HepG2 (cell line): Measurements from ENCODE around the gene KCNQ1OT1. TPM values are rescaled to one million over a fixed set of nuclear protein-coding genes. Genes with fewer than 3 reads are reported as not detected.

Experiments
- ATAC-seq: fragments of 200-7000 bp; cut with Tn5 transposase; 3 replicates; pipeline ENCODE4 v1.9.1; 2020; ENCODE audit warnings: mild to moderate bottlenecking, moderate library complexity
- BruUV-seq: library from RNA; stranded (reverse); fragments of 400-500 nt; replicated peaks from 2 replicates; lab custom pipeline; 2021; lab: Mats Ljungman, UMichigan
- CTCF ChIA-PET: fragments of 300-600 bp; formaldehyde crosslinking; extraction: SDS; loops from one replicate; lab custom pipeline; 2021; ENCODE audit warnings: low total read pairs, inconsistent platforms, low intra/inter-chr PET ratio; lab: Yijun Ruan, JAX
- POLR2A ChIA-PET: fragments of 350-600 bp; sonication (Branson Sonifier 250); formaldehyde crosslinking; loops from one replicate; lab custom pipeline; 2020; ENCODE audit warnings: antibody characterized with exemption, inconsistent platforms; lab: Yijun Ruan, JAX
- DNase-seq: peaks from one replicate; pipeline ENCODE4 v3.0.0-alpha.2; 2015; ENCODE audit warnings: low spot score
- FAIRE-seq: peaks from 3 replicates; lab custom pipeline; 2011; peaks lifted over from hg19 to GRCh38; lab: Jason Lieb, UNC
- H2AFZ ChIP-seq: one replicate; pipeline ENCODE4 v1.6.1; 2011; ENCODE audit warnings: low read length, inconsistent platforms
- H3K27ac ChIP-seq: fragments of 300-600 bp; 3 replicates; pipeline ENCODE4 v1.8.0; 2011; ENCODE audit warnings: mixed run types, mild to moderate bottlenecking, mixed read lengths, low read length, inconsistent platforms; ENCODE audit not compliant: insufficient read depth; ENCODE audit errors: extremely low read length
- H3K27me3 ChIP-seq, 2 experiments: fragments of 200-600 bp in 1 of 2; 2 replicates in 1 of 2; 3 replicates in 1 of 2; pipeline versions ENCODE4 v1.6.0 to v1.8.0; 2011; ENCODE audit warnings: low read length in 2 of 2, mild to moderate bottlenecking in 2 of 2, moderate library complexity in 2 of 2, inconsistent platforms in 1 of 2; ENCODE audit not compliant: insufficient read depth in 2 of 2, control insufficient read depth in 1 of 2
- H3K36me3 ChIP-seq, 2 experiments: fragments of 200-600 bp in 1 of 2; replicated peaks in 1 of 2; 2 replicates in 1 of 2; 3 replicates in 1 of 2; pipeline versions ENCODE4 v1.5.1 to v1.8.0; 2011; ENCODE audit warnings: low read length in 2 of 2, inconsistent platforms in 1 of 2; ENCODE audit not compliant: insufficient read depth in 2 of 2, control insufficient read depth in 1 of 2
- H3K4me1 ChIP-seq: 2 replicates; pipeline ENCODE4 v1.5.1; 2012; ENCODE audit warnings: low read length, inconsistent platforms; ENCODE audit not compliant: insufficient read depth
- H3K4me2 ChIP-seq: 2 replicates; pipeline ENCODE4 v1.6.0; 2011; ENCODE audit warnings: low read depth, low read length, inconsistent platforms
- H3K4me3 ChIP-seq, 3 experiments: fragments of 200-600 bp in 1 of 3; sonication (generic), shearing (Covaris generic) in 1 of 3; replicated peaks in 1 of 3; 2 replicates each; pipeline ENCODE4 v1.5.1; 2011 to 2016; ENCODE audit warnings: low read length in 3 of 3, inconsistent platforms in 2 of 3, low read depth in 2 of 3, mild to moderate bottlenecking in 2 of 3, control low read depth in 1 of 3, mixed read lengths in 1 of 3; ENCODE audit not compliant: insufficient read depth in 1 of 3
- H3K79me2 ChIP-seq: one replicate; pipeline ENCODE4 v1.6.1; 2011; ENCODE audit warnings: low read length, inconsistent platforms; ENCODE audit not compliant: insufficient read depth
- H3K9ac ChIP-seq: 2 replicates; pipeline ENCODE4 v1.6.0; 2011; ENCODE audit warnings: mild to moderate bottlenecking, low read depth, low read length, inconsistent platforms; ENCODE audit not compliant: insufficient read depth
- H3K9me3 ChIP-seq: 2 replicates; pipeline ENCODE4 v1.5.1; 2012; ENCODE audit warnings: mild to moderate bottlenecking, low read length
- H4K20me1 ChIP-seq: 2 replicates; pipeline ENCODE4 v1.6.0; 2011; ENCODE audit warnings: inconsistent platforms, mild to moderate bottlenecking, low read length, moderate library complexity; ENCODE audit not compliant: insufficient read depth
- FOXP1 ChIP-seq, 2 experiments: fragments of 450-650 bp in 1 of 2; IDR thresholded peaks; 2 replicates each; pipeline ENCODE4 v1.6.1; 2017 to 2018; ENCODE audit warnings: antibody characterized with exemption in 1 of 2
- KDM5A ChIP-seq: fragments of 200-600 bp; sonication (generic); IDR thresholded peaks from 2 replicates; pipeline ENCODE4 v1.7.0; 2018; ENCODE audit warnings: antibody characterized with exemption, mild to moderate bottlenecking, low read length, borderline replicate concordance
- ZNF766 ChIP-seq: sonication (generic); formaldehyde crosslinking; IDR thresholded peaks from 2 replicates; pipeline ENCODE4 v1.5.0; 2020; ENCODE audit warnings: missing genetic modification reagents, borderline replicate concordance
- WGBS: methylation state at CpG from one replicate; pipeline ENCODE4 v1.1.6; 2017; ENCODE audit warnings: low lambda C conversion rate; 5-methylcytosine and 5-hydroxymethylcytosine counted together
- in situ Hi-C: cut with HindIII; loops from 2 replicates; pipeline ENCODE4 v1.10.0; 2017; ENCODE audit warnings: low pct_unique_long_range_greater_than_20kb; ENCODE audit not compliant: extremely low pct_ligation_motif_present
- intact Hi-C: fragments of 100-400 bp; cut with micrococcal nuclease; formaldehyde crosslinking; loops from one replicate; pipeline ENCODE4 v1.10.0; 2022; ENCODE audit not compliant: unreplicated experiment
- polyA plus RNA-seq, 8 experiments: library from polyadenylated mRNA; depleted of rRNA in 3 of 8; stranded (reverse) in 7 of 8; unstranded in 1 of 8; fragments of >200 nt; fragmentation: Illumina TruSeq in 4 of 8; extraction: Trizol in 4 of 8; gene quantifications; 2 replicates each; pipeline versions ENCODE4 v1.2.1 to v1.2.3, GENCODE V29; 2011 to 2016; ENCODE audit warnings: low read depth in 4 of 8, missing spikeins in 1 of 8, mixed read lengths in 1 of 8; ENCODE audit not compliant: insufficient read depth in 1 of 8
- total RNA-seq, 5 experiments: library from RNA; depleted of rRNA; stranded (reverse); fragments of >200 nt; fragmentation: Illumina TruSeq; extraction: Trizol; gene quantifications; 2 replicates each; pipeline ENCODE4 v1.2.3, GENCODE V29; 2016; ENCODE audit warnings: low read depth in 1 of 5
- TF ChIP-seq, protein P1 (sequence below): fragments of 450-650 bp; IDR thresholded peaks from 2 replicates; pipeline ENCODE4 v1.6.1; 2016
- TF ChIP-seq, protein P2 (sequence below): IDR thresholded peaks from 2 replicates; pipeline ENCODE4 v1.6.1; 2016; ENCODE audit warnings: low read depth, control low read depth
- TF ChIP-seq, protein P3 (sequence below): fragments of 450-650 bp; IDR thresholded peaks from 2 replicates; pipeline ENCODE4 v1.6.1; 2017
- TF ChIP-seq, protein P4 (sequence below): sonication (generic); formaldehyde crosslinking; IDR thresholded peaks from 2 replicates; pipeline ENCODE4 v1.8.1; 2023; ENCODE audit warnings: mild to moderate bottlenecking, missing genetic modification reagents

Gene KCNQ1OT1
- total and polyA plus RNA-seq, 2 of the 13 experiments (the other 11 are each of a cell fraction or from before 2014, with no cell fraction given), result 1.3 to 18.9 TPM

DNA sequence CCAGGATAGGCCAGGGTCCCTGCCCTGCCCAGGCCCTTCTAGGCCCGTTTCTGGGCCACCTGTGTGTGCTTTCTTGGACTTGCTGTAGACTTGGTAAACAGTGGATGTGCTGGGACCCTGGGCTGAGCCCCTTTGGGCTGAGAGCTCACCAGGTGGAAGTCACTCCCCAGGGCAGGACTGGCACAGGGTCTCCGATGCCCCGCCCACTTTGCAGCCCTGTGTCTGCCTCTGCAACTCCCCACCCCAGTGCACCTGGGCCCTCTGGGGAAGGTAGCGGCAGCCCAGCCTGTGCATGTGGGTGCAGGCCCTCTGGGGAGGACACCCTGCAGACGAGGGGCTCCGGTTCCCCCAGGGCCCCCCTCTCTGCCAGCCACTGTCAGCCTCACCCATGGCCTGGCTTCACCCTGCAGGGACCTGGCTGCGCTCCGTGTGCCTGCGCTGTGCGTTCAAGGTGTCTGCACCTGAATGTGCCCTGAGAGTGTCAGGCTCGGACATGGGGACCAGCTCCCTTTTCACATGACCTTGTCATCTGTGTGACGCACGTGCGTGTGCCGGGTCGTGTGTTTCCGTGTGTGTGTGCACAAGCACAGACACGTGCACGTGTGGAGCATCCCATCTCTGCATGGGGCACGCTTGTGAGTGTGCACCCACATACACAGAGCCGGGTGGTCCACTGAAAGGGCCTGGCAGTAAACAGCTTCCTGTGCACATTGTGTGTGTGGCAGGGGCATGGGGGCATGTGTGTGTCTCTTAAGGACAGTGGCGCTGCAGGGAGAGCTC lies 118.5 kb downstream of the KCNQ1OT1 start:
- intact Hi-C loops, result no loop called here
- ChIA-PET CTCF (no interaction called here), POLR2A (no interaction called here)
- FAIRE-seq (no peak), ATAC-seq (no peak), DNase-seq (no peak)
- WGBS, result 19% methylated on average over 11 of the region's 22 CpGs
- Histone ChIP-seq H3K36me3 (no peaks in the 10 kb centered on the region), H3K27ac (no peak overlapping the region), H3K27me3 (peaks cover 31 to 85% of the 10 kb centered on the region in 2 experiments), H4K20me1 (no peaks in the 10 kb centered on the region), H3K4me1 (no peaks in the 10 kb centered on the region), H3K79me2 (no peaks in the 10 kb centered on the region), H3K4me3 (no peak overlapping the region), H3K9me3 (no peaks in the 10 kb centered on the region), H3K9ac (no peak overlapping the region), H2AFZ (no peak overlapping the region), H3K4me2 (no peak overlapping the region)
- BruUV-seq, result no TSS peak
- TF ChIP-seq FOXP1 (IDR thresholded peaks at IDR 0.05) (no peak), FOXP1 (CRISPR knock-in tag; IDR thresholded peaks at IDR 0.05) (no peak)
- TF ChIP-seq, protein P1, sequence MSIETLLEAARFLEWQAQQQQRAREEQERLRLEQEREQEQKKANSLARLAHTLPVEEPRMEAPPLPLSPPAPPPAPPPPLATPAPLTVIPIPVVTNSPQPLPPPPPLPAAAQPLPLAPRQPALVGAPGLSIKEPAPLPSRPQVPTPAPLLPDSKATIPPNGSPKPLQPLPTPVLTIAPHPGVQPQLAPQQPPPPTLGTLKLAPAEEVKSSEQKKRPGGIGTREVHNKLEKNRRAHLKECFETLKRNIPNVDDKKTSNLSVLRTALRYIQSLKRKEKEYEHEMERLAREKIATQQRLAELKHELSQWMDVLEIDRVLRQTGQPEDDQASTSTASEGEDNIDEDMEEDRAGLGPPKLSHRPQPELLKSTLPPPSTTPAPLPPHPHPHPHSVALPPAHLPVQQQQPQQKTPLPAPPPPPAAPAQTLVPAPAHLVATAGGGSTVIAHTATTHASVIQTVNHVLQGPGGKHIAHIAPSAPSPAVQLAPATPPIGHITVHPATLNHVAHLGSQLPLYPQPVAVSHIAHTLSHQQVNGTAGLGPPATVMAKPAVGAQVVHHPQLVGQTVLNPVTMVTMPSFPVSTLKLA, result peak; percentile 87
- in situ Hi-C loops, result no loop called here

DNA sequence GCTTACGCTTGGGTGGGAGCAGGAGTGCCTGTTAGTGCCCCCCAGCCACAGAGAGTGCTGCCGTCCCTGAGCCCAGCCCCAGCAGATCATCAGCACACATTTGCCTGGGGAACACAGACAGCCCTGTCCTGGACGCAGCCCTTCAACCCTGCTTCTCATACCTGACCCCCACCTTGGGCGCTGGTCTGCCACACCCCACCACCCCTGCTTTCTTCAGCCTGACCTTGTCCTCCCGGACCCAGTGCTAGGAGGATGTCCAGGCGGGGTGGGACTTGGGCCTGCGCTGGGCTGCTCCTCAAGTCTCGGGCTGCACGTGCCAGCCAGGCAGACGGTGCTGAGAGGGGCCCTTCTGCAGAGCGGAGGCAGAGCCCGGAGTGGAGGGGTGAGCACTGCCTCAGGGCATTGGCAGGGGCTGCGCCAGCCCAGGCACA lies 119.2 kb downstream of the KCNQ1OT1 start:
- peaks cover 27 to 85% of the 10 kb centered on the region in 2 experiments for H3K27me3 ChIP-seq
- DNase-seq, result no peak
- ChIA-PET POLR2A (no interaction called here), CTCF (no interaction called here)
- intact Hi-C loops (no loop called here), in situ Hi-C loops (no loop called here)
- H2AFZ ChIP-seq, result no peak overlapping the region
- BruUV-seq, result no TSS peak
- no peaks in the 10 kb centered on the region for H4K20me1 ChIP-seq
- H3K4me2 ChIP-seq, result no peak overlapping the region
- no peaks in the 10 kb centered on the region for H3K79me2 ChIP-seq
- H3K27ac ChIP-seq, result no peak overlapping the region
- H3K9ac ChIP-seq, result no peak overlapping the region
- FAIRE-seq, result no peak
- ATAC-seq, result no peak
- no peaks in the 10 kb centered on the region for H3K9me3 ChIP-seq
- no peaks in the 10 kb centered on the region for H3K4me1 ChIP-seq
- H3K36me3 ChIP-seq, result no peaks in the 10 kb centered on the region
- WGBS, result 7% methylated on average over 3 of the region's 13 CpGs
- H3K4me3 ChIP-seq, result no peak overlapping the region
- TF ChIP-seq, protein P2, sequence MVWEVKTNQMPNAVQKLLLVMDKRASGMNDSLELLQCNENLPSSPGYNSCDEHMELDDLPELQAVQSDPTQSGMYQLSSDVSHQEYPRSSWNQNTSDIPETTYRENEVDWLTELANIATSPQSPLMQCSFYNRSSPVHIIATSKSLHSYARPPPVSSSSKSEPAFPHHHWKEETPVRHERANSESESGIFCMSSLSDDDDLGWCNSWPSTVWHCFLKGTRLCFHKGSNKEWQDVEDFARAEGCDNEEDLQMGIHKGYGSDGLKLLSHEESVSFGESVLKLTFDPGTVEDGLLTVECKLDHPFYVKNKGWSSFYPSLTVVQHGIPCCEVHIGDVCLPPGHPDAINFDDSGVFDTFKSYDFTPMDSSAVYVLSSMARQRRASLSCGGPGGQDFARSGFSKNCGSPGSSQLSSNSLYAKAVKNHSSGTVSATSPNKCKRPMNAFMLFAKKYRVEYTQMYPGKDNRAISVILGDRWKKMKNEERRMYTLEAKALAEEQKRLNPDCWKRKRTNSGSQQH (CRISPR knock-in tag), result no peak
- TF ChIP-seq, protein P3, sequence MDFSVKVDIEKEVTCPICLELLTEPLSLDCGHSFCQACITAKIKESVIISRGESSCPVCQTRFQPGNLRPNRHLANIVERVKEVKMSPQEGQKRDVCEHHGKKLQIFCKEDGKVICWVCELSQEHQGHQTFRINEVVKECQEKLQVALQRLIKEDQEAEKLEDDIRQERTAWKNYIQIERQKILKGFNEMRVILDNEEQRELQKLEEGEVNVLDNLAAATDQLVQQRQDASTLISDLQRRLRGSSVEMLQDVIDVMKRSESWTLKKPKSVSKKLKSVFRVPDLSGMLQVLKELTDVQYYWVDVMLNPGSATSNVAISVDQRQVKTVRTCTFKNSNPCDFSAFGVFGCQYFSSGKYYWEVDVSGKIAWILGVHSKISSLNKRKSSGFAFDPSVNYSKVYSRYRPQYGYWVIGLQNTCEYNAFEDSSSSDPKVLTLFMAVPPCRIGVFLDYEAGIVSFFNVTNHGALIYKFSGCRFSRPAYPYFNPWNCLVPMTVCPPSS, result no peak
- TF ChIP-seq KDM5A, result no peak
- TF ChIP-seq, protein P4, sequence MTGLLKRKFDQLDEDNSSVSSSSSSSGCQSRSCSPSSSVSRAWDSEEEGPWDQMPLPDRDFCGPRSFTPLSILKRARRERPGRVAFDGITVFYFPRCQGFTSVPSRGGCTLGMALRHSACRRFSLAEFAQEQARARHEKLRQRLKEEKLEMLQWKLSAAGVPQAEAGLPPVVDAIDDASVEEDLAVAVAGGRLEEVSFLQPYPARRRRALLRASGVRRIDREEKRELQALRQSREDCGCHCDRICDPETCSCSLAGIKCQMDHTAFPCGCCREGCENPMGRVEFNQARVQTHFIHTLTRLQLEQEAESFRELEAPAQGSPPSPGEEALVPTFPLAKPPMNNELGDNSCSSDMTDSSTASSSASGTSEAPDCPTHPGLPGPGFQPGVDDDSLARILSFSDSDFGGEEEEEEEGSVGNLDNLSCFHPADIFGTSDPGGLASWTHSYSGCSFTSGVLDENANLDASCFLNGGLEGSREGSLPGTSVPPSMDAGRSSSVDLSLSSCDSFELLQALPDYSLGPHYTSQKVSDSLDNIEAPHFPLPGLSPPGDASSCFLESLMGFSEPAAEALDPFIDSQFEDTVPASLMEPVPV, result no peak
- TF ChIP-seq ZNF766 (CRISPR knock-in tag), result no peak
- TF ChIP-seq FOXP1 (IDR thresholded peaks at IDR 0.05), result no peak
- no peak for TF ChIP-seq FOXP1 (CRISPR knock-in tag; IDR thresholded peaks at IDR 0.05)
